NB4 (cell line): Measurements from ENCODE around the gene TCTN3.

ENCODE experiments used
- DNase-seq: peaks from one replicate; pipeline ENCODE4 v3.0.0; 2010; ENCODE audit warnings: low read depth
- H3K4me3 ChIP-seq: one replicate; pipeline ENCODE4 v1.5.1; 2011; ENCODE audit warnings: mild to moderate bottlenecking, low read depth, low read length, moderate library complexity
- MYC ChIP-seq: IDR thresholded peaks from 2 replicates; pipeline ENCODE4 v1.6.1; 2011; ENCODE audit warnings: low read depth, low read length
- POLR2A ChIP-seq: IDR thresholded peaks from 2 replicates; pipeline ENCODE4 v1.6.1; 2011; ENCODE audit warnings: mild to moderate bottlenecking; ENCODE audit not compliant: insufficient read length; ENCODE audit errors: extremely low read depth
- TF ChIP-seq, protein P1 (sequence below): IDR thresholded peaks from 2 replicates; pipeline ENCODE4 v1.6.1; 2011; ENCODE audit warnings: low read depth, low read length
- TF ChIP-seq, protein P2 (sequence below): IDR thresholded peaks from one replicate; pipeline ENCODE4 v1.5.1; 2012; ENCODE audit warnings: low read depth, low read length

The TCTN3 gene

DNA sequence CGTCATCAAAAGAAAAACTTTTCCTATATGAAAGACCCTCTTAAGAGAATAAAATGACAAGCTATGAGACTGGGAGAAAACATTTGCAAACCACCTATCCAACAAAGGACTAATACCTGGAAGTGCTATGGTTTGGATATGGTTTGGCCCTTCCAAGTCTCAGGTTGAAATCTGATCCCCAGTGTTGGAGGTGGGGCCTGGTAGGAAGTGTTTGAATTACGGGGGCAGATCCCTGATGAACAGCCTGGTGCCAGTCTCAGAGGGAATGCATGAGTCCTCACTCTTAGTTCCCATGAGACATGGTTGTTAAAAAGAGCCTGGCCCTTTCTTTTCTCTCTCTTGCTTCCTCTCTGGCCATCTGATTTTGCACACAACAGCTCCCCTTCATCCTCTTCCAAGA is 43.5 kb downstream of the TCTN3 start:
- no peak overlapping the region for H3K4me3 ChIP-seq
- TF ChIP-seq MYC = no peak
- DNase-seq = peak; percentile 13

DNA sequence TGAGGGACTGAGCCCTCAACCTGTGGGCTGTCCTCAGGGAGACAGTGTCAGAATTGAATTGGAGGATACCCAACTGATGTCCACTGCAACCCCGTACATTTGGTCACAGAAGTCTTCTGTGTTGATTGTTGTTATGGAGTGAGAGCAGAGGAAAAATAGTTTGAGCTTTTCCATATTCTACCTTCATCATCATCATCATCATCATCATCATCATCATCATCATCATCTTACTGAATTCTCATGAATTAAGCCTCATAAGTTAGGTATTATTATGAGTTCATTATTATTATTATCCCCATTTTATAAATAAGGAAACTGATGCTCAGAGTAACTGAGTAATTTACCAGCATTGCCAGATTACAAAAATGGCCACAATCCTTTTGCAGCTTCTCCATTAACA is 45.6 kb downstream of the TCTN3 start:
- DNase-seq = no peak
- TF ChIP-seq MYC = no peak
- TF ChIP-seq, protein P1, sequence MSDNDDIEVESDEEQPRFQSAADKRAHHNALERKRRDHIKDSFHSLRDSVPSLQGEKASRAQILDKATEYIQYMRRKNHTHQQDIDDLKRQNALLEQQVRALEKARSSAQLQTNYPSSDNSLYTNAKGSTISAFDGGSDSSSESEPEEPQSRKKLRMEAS = no peak
- H3K4me3 ChIP-seq = no peak overlapping the region

DNA sequence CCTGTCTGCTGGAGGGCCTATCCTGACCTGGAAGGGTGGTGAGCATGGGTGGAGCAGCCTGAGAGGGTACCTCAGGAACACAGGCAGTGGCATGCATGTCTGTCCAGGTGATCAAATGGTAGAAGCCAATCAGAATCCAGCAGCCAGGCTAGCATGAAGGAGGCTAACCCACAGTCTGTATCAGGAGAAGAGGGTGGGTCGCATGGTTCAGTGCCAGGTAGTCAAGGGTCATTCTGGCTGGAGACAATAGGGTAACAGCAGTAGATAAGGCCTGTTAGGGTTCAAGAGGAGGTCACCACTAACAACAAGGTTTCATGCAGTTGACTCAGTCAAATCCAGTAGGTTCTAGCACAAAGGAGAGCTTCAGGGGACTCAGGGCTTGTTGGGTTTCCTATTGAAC is 47.6 kb downstream of the TCTN3 start:
- H3K4me3 ChIP-seq = no peak overlapping the region
- no peak for DNase-seq
- TF ChIP-seq POLR2A (no peak), MYC (no peak)
- TF ChIP-seq, protein P1 = no peak
- TF ChIP-seq, protein P2, sequence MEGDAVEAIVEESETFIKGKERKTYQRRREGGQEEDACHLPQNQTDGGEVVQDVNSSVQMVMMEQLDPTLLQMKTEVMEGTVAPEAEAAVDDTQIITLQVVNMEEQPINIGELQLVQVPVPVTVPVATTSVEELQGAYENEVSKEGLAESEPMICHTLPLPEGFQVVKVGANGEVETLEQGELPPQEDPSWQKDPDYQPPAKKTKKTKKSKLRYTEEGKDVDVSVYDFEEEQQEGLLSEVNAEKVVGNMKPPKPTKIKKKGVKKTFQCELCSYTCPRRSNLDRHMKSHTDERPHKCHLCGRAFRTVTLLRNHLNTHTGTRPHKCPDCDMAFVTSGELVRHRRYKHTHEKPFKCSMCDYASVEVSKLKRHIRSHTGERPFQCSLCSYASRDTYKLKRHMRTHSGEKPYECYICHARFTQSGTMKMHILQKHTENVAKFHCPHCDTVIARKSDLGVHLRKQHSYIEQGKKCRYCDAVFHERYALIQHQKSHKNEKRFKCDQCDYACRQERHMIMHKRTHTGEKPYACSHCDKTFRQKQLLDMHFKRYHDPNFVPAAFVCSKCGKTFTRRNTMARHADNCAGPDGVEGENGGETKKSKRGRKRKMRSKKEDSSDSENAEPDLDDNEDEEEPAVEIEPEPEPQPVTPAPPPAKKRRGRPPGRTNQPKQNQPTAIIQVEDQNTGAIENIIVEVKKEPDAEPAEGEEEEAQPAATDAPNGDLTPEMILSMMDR = no peak

DNA sequence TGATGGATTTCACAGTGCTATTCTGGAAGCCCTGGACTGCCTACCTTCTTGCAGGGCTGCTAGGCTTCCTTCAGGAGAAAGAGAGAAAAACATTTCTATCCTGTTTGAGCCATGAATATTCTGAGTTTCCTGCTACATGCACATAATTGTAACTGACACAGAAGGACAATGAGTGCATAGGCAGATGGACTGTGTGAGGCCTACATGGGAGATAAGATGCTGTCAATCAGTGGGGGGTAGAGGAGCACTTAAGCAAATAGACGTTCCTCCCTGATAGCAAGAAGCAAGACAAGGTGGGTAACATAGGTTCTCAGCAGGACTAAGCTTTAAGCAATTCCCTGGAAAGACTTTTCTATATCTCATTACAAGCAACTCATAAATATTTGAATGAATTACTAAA is 48.8 kb downstream of the TCTN3 start:
- DNase-seq = no peak
- TF ChIP-seq, protein P2 = no peak
- TF ChIP-seq POLR2A (no peak), MYC (no peak)
- TF ChIP-seq, protein P1 = no peak

DNA sequence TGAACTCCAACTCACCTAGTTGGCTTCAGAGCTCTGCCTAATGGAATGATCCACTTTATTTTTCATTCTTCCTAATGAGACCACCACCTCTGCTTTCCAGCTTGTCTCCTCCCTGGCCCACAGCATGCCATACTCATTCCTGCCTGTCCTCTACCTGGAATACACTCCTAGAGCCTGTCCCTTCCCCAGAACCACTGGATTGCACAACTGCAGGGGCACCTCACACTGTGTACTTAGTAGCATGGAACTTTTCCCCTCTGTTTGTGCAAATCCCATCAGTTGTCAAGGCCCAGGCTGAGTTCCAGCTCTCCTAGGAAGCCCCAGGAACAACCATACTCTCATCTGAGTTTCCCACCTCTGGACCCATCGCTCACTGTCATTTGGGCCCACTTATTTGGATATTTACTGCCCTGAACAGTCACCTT is 52.8 kb downstream of the TCTN3 start:
- no peak for TF ChIP-seq MYC
- TF ChIP-seq POLR2A = no peak
- TF ChIP-seq, protein P1 = no peak
- TF ChIP-seq, protein P2 = no peak
- DNase-seq = no peak
- H3K4me3 ChIP-seq = no peak overlapping the region

More for the DNA sequence above, 48.8 kb downstream of the TCTN3 start:
- H3K4me3 ChIP-seq = no peak overlapping the region

DNA sequence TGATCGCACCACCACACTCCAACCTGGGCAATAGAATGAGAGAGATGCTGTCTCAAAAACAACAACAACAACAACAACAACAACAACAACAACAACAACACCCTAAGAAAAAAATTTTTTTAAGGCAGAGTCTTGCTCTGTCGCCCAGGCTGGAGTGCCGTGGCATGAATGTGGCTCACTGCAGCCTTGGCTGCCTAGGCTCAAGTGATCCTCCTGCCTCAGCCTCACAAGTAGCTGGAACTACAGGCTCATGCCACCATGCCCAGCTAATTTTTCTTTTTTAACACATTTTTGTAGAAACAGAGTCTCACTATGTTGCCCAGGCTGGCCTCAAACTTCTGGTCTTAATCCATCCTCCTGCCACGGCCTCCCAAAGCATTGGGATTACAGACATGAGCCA is 55.8 kb downstream of the TCTN3 start:
- no peak for DNase-seq
- H3K4me3 ChIP-seq = no peak overlapping the region
- TF ChIP-seq, protein P1 = no peak
- TF ChIP-seq MYC = no peak
- TF ChIP-seq, protein P2 = no peak
- TF ChIP-seq POLR2A = no peak

DNA sequence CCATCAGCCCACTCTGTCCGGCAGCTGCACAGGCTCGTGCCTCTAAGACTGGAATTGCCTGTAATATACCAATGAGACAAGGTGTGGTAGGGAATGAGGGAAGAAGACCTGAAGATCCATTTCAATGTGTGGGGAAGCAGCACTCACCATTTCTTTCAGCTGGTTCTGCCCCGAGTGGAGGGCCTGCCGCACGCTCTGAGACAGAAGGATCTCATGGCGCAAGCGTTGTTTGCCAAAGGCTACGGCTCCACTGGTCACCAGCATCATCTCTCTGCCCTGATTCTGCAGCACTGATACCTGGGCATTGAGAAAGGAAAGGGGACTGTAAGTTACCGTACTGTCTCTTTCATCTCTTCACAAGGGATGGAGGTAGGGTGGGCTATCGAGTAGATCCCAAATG is 56.6 kb downstream of the TCTN3 start:
- TF ChIP-seq, protein P2 = no peak
- TF ChIP-seq, protein P1 = no peak
- TF ChIP-seq POLR2A (no peak), MYC (no peak)
- no peak for DNase-seq

More for the DNA sequence above, 56.6 kb downstream of the TCTN3 start:
- H3K4me3 ChIP-seq = no peak overlapping the region
